Subcutaneous adipose tissue (tissue), 4 donors: ENCODE measurements around the gene GLG1. TPM values are rescaled to one million over a fixed set of nuclear protein-coding genes. Genes with fewer than 3 reads are reported as not detected.

Source experiments
- CTCF ChIP-seq: fragments of 450-650 bp; IDR thresholded peaks from one replicate; pipeline ENCODE4 v1.5.1; 2016; ENCODE audit warnings: low read depth, mild to moderate bottlenecking, control low read depth, antibody characterized with exemption, moderate library complexity
- total RNA-seq, 4 donors: library from RNA; depleted of rRNA; stranded (reverse); fragments of >200 nt; gene quantifications; one replicate each; pipeline ENCODE4 v1.1.0, GENCODE V29; 2016

The GLG1 gene
- total RNA-seq, 4 donors from 2014 or later, result 138 to 168 (median 150) TPM

GRCh38 chr16:74465851-74466685 lies 140.8 kb downstream of the GLG1 start:
- TF ChIP-seq CTCF, result no peak

GRCh38 chr16:74465281-74465680 lies 141.6 kb downstream of the GLG1 start:
- no peak for TF ChIP-seq CTCF

- TF ChIP-seq CTCF, result no peak
Observed at GRCh38 chr16:74463888-74464287, 143.0 kb downstream of the GLG1 start.

- no peak for TF ChIP-seq CTCF
Observed at GRCh38 chr16:74462361-74462760, 144.6 kb downstream of the GLG1 start.

GRCh38 chr16:74461826-74462225 lies 145.1 kb downstream of the GLG1 start:
- no peak for TF ChIP-seq CTCF

- TF ChIP-seq CTCF, result no peak
Observed at GRCh38 chr16:74460542-74460941, 146.4 kb downstream of the GLG1 start.

- TF ChIP-seq CTCF, result no peak
Observed at GRCh38 chr16:74456290-74456625, 150.7 kb downstream of the GLG1 start.
